ENCODE data around the gene DDX27. TPM values are rescaled to one million over a fixed set of nuclear protein-coding genes. Genes with fewer than 3 reads are reported as not detected.

The DDX27 gene
- total and polyA plus RNA-seq, 9 of the 15 experiments (the other 6 are each of a cell fraction or from before 2014, with no cell fraction given) = 17.9 to 79.3 (median 57.0) TPM

DNA sequence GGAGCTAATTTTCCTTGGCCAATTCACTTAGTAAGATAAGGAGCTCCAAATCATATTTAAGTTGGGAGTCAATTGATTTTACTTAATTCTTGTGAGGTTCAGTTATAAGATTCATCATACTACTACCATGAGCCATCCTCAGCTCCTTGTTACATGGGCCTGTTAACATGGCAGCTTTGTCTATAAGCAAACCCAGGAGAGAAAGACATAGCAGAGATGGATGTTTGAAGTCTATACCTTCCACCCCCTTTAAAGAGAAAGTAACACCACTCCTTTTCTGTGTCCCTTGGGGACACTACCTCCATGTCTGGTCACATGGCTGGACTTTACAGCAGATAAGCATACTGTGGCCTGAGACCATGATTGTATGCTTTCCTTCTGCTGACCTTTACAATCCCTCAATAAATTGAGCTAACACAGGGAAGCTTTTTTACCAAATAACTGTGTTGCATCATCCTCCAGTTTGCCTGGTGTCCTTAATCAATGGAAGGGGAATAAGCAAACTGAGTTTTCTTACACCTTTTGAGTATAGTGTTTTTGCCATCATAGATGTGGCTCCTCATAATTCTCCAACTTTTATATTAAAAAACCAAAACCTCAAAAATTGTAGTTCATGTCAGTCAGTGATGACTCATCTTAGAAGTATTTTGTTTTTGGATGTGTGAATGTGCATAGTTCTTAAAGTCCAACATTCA, 68.5 kb downstream of the DDX27 start:
- H3K4me3 ChIP-seq = no peak overlapping the region
- H3K4me2 ChIP-seq (ENCODE audit: insufficient read depth, low read length) = no peak overlapping the region; the same call in 1 of the 2 replicates
- DNase-seq (ENCODE audit: extremely low read depth in 1 of 4, low spot score in 3 of 4) = peak in 2 of 4 experiments; percentile 30 to 60
- H3K4me1 ChIP-seq (replicated peaks in 1 of 2; ENCODE audit: control insufficient read depth in 2 of 2, insufficient read depth in 2 of 2, low read length in 2 of 2) = peaks cover 7 to 46% of the 10 kb centered on the region in 2 experiments
- in situ Hi-C loops (cut with MboI) = no loop called here
- peak overlapping the region; percentile 66 for H3K27ac ChIP-seq (ENCODE audit: extremely low read depth, low read depth, low read length)
- peaks cover 85% of the 10 kb centered on the region for H3K36me3 ChIP-seq (ENCODE audit: control insufficient read depth, insufficient read depth, low read length)
- H2AFZ ChIP-seq (ENCODE audit: low read depth, low read length) = no peak overlapping the region
- peaks cover 15% of the 10 kb centered on the region for H3K9me1 ChIP-seq (ENCODE audit: control insufficient read depth, insufficient read depth, low read length)
- peak; percentile 19 for FAIRE-seq
- peak; percentile 61 for ATAC-seq
- intact Hi-C loops (cut with micrococcal nuclease) = no loop called here
- TSS peak; percentile 0 for BruUV-seq (replicated peaks)
- peaks cover 63% of the 10 kb centered on the region for H3K79me2 ChIP-seq (ENCODE audit: control insufficient read depth, insufficient read depth, low read length)
- peak overlapping the region in 1 of 2 experiments; percentile 16; a peak in 1 of 4 replicates for H3K9ac ChIP-seq (ENCODE audit: insufficient read depth in 1 of 2, low read depth in 2 of 2, low read length in 2 of 2)
- peaks cover 71% of the 10 kb centered on the region for H4K20me1 ChIP-seq (replicated peaks; ENCODE audit: control insufficient read depth, insufficient read depth, low read length)
- no peaks in the 10 kb centered on the region; the same call in 1 of the 2 replicates for H3K9me3 ChIP-seq (replicated peaks; ENCODE audit: control insufficient read depth, insufficient read depth, low read depth, low read length)
- POLR2A ChIA-PET = interaction anchor here (0.5 to 2.5 kb wide), 13 partner anchors 9 to 1573 kb away, joined by 3 to 24 read pairs (median 3); partner anchors contain the start of gene ZNFX1
- CTCF ChIA-PET (ENCODE audit: low intra/inter-chr PET ratio) = no interaction called here
- H3K27me3 ChIP-seq (ENCODE audit: control insufficient read depth in 2 of 2, insufficient read depth in 2 of 2, low read length in 2 of 2) = no peaks in the 10 kb centered on the region
- 0 out of 2 replicates have a peak, but pooled peaks have one; percentile 1 for TF ChIP-seq ELF1 (tag; IDR thresholded peaks at IDR 0.05)
- TF ChIP-seq ZNF77 (CRISPR knock-in tag; IDR thresholded peaks at IDR 0.05) = no peak
- TF ChIP-seq HDAC2 (IDR thresholded peaks at IDR 0.05) = 0 out of 2 replicates have a peak, but pooled peaks have one; percentile 10
- peak; percentile 13 for TF ChIP-seq U2AF1 (optimal IDR thresholded peaks at IDR 0.05; ENCODE audit: low read depth, low read length)
- TF ChIP-seq, protein P1, sequence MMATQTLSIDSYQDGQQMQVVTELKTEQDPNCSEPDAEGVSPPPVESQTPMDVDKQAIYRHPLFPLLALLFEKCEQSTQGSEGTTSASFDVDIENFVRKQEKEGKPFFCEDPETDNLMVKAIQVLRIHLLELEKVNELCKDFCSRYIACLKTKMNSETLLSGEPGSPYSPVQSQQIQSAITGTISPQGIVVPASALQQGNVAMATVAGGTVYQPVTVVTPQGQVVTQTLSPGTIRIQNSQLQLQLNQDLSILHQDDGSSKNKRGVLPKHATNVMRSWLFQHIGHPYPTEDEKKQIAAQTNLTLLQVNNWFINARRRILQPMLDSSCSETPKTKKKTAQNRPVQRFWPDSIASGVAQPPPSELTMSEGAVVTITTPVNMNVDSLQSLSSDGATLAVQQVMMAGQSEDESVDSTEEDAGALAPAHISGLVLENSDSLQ (IDR thresholded peaks at IDR 0.05) = 0 out of 2 replicates have a peak, but pooled peaks have one; percentile 25
- TF ChIP-seq RAD51 (IDR thresholded peaks at IDR 0.05; ENCODE audit: borderline replicate concordance, low read depth) = peak; percentile 71
- peak; percentile 34; the same call in 1 of the 2 replicates for TF ChIP-seq POLR2H (tag; IDR thresholded peaks at IDR 0.05; ENCODE audit: low read depth)
- TF ChIP-seq MXI1 (IDR thresholded peaks at IDR 0.05; ENCODE audit: low read depth, low read length) = peak; percentile 4; the same call in 1 of the 2 replicates
- TF ChIP-seq, protein P2, sequence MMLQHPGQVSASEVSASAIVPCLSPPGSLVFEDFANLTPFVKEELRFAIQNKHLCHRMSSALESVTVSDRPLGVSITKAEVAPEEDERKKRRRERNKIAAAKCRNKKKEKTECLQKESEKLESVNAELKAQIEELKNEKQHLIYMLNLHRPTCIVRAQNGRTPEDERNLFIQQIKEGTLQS (IDR thresholded peaks at IDR 0.05) = peak; percentile 96
- TF ChIP-seq, protein P2 (CRISPR knock-in tag; conservative IDR thresholded peaks at IDR 0.05) = no peak
- TF ChIP-seq ZSCAN29 (IDR thresholded peaks at IDR 0.05) = no peak
- no peak for TF ChIP-seq FOXP1 (CRISPR knock-in tag; IDR thresholded peaks at IDR 0.05)
- TF ChIP-seq CEBPB (tag; IDR thresholded peaks at IDR 0.05) = peak; percentile 79
- TF ChIP-seq FOSL1 (tag; conservative IDR thresholded peaks at IDR 0.05) = peak; percentile 57; the same call in 1 of the 2 replicates
- TF ChIP-seq, protein P3, sequence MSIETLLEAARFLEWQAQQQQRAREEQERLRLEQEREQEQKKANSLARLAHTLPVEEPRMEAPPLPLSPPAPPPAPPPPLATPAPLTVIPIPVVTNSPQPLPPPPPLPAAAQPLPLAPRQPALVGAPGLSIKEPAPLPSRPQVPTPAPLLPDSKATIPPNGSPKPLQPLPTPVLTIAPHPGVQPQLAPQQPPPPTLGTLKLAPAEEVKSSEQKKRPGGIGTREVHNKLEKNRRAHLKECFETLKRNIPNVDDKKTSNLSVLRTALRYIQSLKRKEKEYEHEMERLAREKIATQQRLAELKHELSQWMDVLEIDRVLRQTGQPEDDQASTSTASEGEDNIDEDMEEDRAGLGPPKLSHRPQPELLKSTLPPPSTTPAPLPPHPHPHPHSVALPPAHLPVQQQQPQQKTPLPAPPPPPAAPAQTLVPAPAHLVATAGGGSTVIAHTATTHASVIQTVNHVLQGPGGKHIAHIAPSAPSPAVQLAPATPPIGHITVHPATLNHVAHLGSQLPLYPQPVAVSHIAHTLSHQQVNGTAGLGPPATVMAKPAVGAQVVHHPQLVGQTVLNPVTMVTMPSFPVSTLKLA (conservative IDR thresholded peaks at IDR 0.05) = peak in 1 of 2 experiments; percentile 34; a peak in 2 of 4 replicates
- TF ChIP-seq, protein P4, sequence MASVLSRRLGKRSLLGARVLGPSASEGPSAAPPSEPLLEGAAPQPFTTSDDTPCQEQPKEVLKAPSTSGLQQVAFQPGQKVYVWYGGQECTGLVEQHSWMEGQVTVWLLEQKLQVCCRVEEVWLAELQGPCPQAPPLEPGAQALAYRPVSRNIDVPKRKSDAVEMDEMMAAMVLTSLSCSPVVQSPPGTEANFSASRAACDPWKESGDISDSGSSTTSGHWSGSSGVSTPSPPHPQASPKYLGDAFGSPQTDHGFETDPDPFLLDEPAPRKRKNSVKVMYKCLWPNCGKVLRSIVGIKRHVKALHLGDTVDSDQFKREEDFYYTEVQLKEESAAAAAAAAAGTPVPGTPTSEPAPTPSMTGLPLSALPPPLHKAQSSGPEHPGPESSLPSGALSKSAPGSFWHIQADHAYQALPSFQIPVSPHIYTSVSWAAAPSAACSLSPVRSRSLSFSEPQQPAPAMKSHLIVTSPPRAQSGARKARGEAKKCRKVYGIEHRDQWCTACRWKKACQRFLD (CRISPR knock-in tag; IDR thresholded peaks at IDR 0.05) = 0 out of 2 replicates have a peak, but pooled peaks have one; percentile 8
- peak; percentile 68; the same call in 1 of the 2 replicates for TF ChIP-seq CEBPG (CRISPR knock-in tag; IDR thresholded peaks at IDR 0.05)
- peak; percentile 79 to 93 for TF ChIP-seq CEBPG (tag; conservative IDR thresholded peaks at IDR 0.05 in 1 of 2, IDR thresholded peaks at IDR 0.05 in 1 of 2)
